Stimulated activated CD4-positive, alpha-beta T cell treated with anti-CD3 and anti-CD28 coated beads, Interleukin-4, amount 100 ng/mL, for 24 hours (primary cell): Measurements from ENCODE around the gene ORM1.

Experiments used
- DNase-seq: peaks from one replicate; pipeline ENCODE4 v3.0.0-alpha.2; 2020

Gene ORM1

GRCh38 chr9:114287763-114288192, 35.1 kb upstream of the ORM1 start:
- DNase-seq = no peak

GRCh38 chr9:114288193-114289091, 34.5 kb upstream of the ORM1 start:
- no peak for DNase-seq

GRCh38 chr9:114289106-114289505, 33.8 kb upstream of the ORM1 start:
- no peak for DNase-seq

GRCh38 chr9:114289571-114290481, 33.1 kb upstream of the ORM1 start:
- no peak for DNase-seq

- DNase-seq = no peak
These were observed 32.3 kb upstream of the ORM1 start for GRCh38 chr9:114290561-114290986.

GRCh38 chr9:114291064-114291474, 31.8 kb upstream of the ORM1 start:
- peak; percentile 72 for DNase-seq

GRCh38 chr9:114291886-114292590, 30.9 kb upstream of the ORM1 start:
- DNase-seq = no peak

- DNase-seq = no peak
These were observed 28.2 kb upstream of the ORM1 start for GRCh38 chr9:114294664-114295063.

GRCh38 chr9:114296338-114296737, 26.6 kb upstream of the ORM1 start:
- DNase-seq = no peak

- no peak for DNase-seq
These were observed 23.4 kb upstream of the ORM1 start for GRCh38 chr9:114299286-114300152.

- DNase-seq = no peak
These were observed 22.6 kb upstream of the ORM1 start for GRCh38 chr9:114300153-114300845.

GRCh38 chr9:114300846-114301797, 21.8 kb upstream of the ORM1 start:
- DNase-seq = no peak

GRCh38 chr9:114301798-114302565, 20.9 kb upstream of the ORM1 start:
- DNase-seq = no peak

- no peak for DNase-seq
These were observed 20.2 kb upstream of the ORM1 start for GRCh38 chr9:114302727-114303126.

- no peak for DNase-seq
These were observed 19.3 kb upstream of the ORM1 start for GRCh38 chr9:114303571-114303970.

- DNase-seq = no peak
These were observed 18.9 kb upstream of the ORM1 start for GRCh38 chr9:114303977-114304376.

- no peak for DNase-seq
These were observed 18.3 kb upstream of the ORM1 start for GRCh38 chr9:114304416-114305188.

GRCh38 chr9:114307899-114308267, 15.0 kb upstream of the ORM1 start:
- DNase-seq = no peak
